IMR-90 (cell line): ENCODE data around the gene CEP72.

Experiments used
- CEBPB ChIP-seq: IDR thresholded peaks from 2 replicates; pipeline ENCODE4 v1.6.1; 2012; ENCODE audit warnings: low read depth, low read length, improper control_type of control experiment
- MXI1 ChIP-seq: IDR thresholded peaks from 2 replicates; pipeline ENCODE4 v1.6.1; 2012; ENCODE audit warnings: low read depth, mild to moderate bottlenecking, low read length, moderate library complexity, borderline replicate concordance
- NFE2L2 ChIP-seq: fragments of 150-350 bp; IDR thresholded peaks from 2 replicates; pipeline ENCODE4 v1.6.1; 2016; ENCODE audit warnings: low read depth, mild to moderate bottlenecking, low read length
- POLR2A ChIP-seq: IDR thresholded peaks from 2 replicates; pipeline ENCODE4 v1.6.1; 2012; ENCODE audit warnings: mild to moderate bottlenecking, low read depth, low read length
- TF ChIP-seq, protein P1 (sequence below): conservative IDR thresholded peaks from 2 replicates; pipeline ENCODE4 v1.5.1; 2012; ENCODE audit warnings: mild to moderate bottlenecking, low read depth, low read length, improper control_type of control experiment
- TF ChIP-seq, protein P2 (sequence below): fragments of 150-350 bp; IDR thresholded peaks from 2 replicates; pipeline ENCODE4 v1.6.1; 2016; ENCODE audit warnings: low read depth, mild to moderate bottlenecking, low read length, moderate library complexity, borderline replicate concordance
- TF ChIP-seq, protein P3 (sequence below): fragments of 150-350 bp; IDR thresholded peaks from 2 replicates; pipeline ENCODE4 v1.6.1; 2017; ENCODE audit warnings: mild to moderate bottlenecking, antibody characterized with exemption, low read length, low read depth

GRCh38 chr5:589588-589987, 22.6 kb upstream of the CEP72 start:
- TF ChIP-seq POLR2A (no peak), NFE2L2 (no peak), MXI1 (no peak), CEBPB (no peak)
- TF ChIP-seq, protein P1, sequence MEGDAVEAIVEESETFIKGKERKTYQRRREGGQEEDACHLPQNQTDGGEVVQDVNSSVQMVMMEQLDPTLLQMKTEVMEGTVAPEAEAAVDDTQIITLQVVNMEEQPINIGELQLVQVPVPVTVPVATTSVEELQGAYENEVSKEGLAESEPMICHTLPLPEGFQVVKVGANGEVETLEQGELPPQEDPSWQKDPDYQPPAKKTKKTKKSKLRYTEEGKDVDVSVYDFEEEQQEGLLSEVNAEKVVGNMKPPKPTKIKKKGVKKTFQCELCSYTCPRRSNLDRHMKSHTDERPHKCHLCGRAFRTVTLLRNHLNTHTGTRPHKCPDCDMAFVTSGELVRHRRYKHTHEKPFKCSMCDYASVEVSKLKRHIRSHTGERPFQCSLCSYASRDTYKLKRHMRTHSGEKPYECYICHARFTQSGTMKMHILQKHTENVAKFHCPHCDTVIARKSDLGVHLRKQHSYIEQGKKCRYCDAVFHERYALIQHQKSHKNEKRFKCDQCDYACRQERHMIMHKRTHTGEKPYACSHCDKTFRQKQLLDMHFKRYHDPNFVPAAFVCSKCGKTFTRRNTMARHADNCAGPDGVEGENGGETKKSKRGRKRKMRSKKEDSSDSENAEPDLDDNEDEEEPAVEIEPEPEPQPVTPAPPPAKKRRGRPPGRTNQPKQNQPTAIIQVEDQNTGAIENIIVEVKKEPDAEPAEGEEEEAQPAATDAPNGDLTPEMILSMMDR = no peak
- TF ChIP-seq, protein P2, sequence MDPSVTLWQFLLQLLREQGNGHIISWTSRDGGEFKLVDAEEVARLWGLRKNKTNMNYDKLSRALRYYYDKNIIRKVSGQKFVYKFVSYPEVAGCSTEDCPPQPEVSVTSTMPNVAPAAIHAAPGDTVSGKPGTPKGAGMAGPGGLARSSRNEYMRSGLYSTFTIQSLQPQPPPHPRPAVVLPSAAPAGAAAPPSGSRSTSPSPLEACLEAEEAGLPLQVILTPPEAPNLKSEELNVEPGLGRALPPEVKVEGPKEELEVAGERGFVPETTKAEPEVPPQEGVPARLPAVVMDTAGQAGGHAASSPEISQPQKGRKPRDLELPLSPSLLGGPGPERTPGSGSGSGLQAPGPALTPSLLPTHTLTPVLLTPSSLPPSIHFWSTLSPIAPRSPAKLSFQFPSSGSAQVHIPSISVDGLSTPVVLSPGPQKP = no peak
- TF ChIP-seq, protein P3, sequence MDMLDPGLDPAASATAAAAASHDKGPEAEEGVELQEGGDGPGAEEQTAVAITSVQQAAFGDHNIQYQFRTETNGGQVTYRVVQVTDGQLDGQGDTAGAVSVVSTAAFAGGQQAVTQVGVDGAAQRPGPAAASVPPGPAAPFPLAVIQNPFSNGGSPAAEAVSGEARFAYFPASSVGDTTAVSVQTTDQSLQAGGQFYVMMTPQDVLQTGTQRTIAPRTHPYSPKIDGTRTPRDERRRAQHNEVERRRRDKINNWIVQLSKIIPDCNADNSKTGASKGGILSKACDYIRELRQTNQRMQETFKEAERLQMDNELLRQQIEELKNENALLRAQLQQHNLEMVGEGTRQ = no peak
